HUES6 (cell line): ENCODE results near the gene EPHA6.

Experiments used
- H3K27ac ChIP-seq: 2 replicates; pipeline ENCODE4 v1.7.0; 2013; ENCODE audit warnings: low read depth, mild to moderate bottlenecking, low read length, inconsistent platforms
- H3K27me3 ChIP-seq: 2 replicates; pipeline ENCODE4 v1.6.1; 2013; ENCODE audit warnings: low read length; ENCODE audit not compliant: control insufficient read depth, insufficient read depth
- H3K36me3 ChIP-seq: 2 replicates; pipeline ENCODE4 v1.6.1; 2013; ENCODE audit warnings: low read length; ENCODE audit not compliant: control insufficient read depth, insufficient read depth
- H3K4me1 ChIP-seq: 2 replicates; pipeline ENCODE4 v1.6.1; 2013; ENCODE audit warnings: low read length; ENCODE audit not compliant: control insufficient read depth, insufficient read depth
- H3K4me3 ChIP-seq: 2 replicates; pipeline ENCODE4 v1.5.1; 2013; ENCODE audit warnings: low read depth, low read length
- H3K9ac ChIP-seq: one replicate; pipeline ENCODE4 v1.6.1; 2013; ENCODE audit warnings: mild to moderate bottlenecking, low read length
- H3K9me3 ChIP-seq: 2 replicates; pipeline ENCODE4 v1.6.1; 2013; ENCODE audit warnings: low read depth, low read length; ENCODE audit not compliant: control insufficient read depth, insufficient read depth

The EPHA6 gene

GRCh38 chr3:97793420-97794019 is 979.1 kb downstream of the EPHA6 start:
- Histone ChIP-seq H3K27ac (no peak overlapping the region), H3K4me3 (no peak overlapping the region), H3K27me3 (no peaks in the 10 kb centered on the region), H3K4me1 (no peaks in the 10 kb centered on the region), H3K9ac (no peak overlapping the region), H3K36me3 (no peaks in the 10 kb centered on the region), H3K9me3 (no peaks in the 10 kb centered on the region)

DNA sequence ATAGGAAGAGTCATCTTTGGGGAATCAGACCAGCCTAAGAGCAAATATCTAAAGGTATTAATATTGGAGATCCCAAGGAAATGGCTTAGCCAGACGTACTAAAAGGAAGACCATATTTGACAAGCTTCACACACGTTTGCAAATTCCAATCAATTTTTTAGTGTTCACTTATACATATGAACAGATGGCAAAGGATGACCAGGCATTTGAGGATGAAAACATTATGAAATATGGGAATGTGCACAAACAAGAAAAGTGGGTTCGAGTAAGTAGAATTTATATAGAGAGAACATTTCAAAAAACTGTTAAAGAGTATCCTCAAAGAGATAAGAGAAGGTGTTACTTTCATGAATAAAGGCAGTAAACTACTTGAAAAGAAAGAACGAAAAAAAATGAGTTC is 981.6 kb downstream of the EPHA6 start:
- Histone ChIP-seq H3K4me1 (no peaks in the 10 kb centered on the region), H3K27me3 (no peaks in the 10 kb centered on the region), H3K9me3 (no peaks in the 10 kb centered on the region), H3K9ac (no peak overlapping the region), H3K27ac (no peak overlapping the region), H3K4me3 (no peak overlapping the region), H3K36me3 (0 out of 2 replicates have a peak, but pooled peaks cover 3% of the 10 kb centered on the region)
